ENCODE measurements around the gene ROBO3.

Gene ROBO3

DNA sequence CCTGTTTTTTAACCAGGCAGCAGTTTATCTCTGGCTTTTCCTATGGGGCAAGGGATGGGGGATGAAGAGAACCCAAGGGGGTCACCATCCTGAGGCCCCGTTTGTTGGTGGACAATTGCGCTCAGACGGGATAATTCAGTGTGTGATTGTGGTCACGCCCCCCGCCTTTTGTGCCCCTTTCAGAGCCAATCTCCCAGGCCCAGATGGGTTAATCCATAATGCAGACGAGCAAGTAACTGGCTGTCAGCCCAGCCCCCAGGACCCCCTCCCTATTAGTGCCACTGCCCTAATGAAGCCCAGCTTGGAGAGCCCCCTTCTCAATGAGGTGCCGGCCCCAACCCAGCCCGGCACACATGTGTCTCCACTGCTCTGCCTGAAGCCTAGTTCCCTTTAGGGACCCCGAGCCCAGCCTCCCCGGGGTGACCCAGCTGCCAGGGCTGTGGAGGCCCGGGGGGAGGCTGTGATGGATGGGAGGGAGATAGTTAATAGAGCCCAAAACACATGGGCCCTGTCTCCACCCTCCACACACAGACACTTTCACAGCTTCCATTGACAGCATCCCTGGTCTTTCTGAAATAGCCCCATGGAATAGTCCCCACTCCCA lies 19.1 kb upstream of the ROBO3 start:
- DNase-seq, result no peak

GRCh38 chr11:124859171-124859570 lies 6.1 kb upstream of the ROBO3 start:
- DNase-seq, result no peak

DNA sequence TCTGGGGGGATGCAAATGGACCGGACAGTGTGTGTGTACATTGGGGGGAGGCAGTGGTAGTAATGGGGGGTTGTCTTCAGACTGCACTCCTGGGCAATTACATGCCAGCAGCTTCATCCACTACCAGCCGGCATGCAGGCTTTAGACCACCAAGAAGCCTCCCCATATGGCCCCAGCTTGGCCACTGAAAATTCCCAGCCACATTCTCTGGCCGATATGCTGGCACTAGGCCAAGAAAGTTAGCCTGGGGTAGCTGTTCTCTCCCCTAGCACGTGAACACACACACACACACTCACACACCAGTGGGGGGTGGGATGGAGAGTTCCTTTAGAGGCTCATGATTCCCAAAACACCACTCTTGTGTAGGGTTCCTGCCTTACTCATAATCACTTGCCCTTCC lies 3.6 kb upstream of the ROBO3 start:
- peak; percentile 23 for DNase-seq

- peak; percentile 44 for DNase-seq
Observed at GRCh38 chr11:124863137-124863825, 2.0 kb upstream of the ROBO3 start.

DNA sequence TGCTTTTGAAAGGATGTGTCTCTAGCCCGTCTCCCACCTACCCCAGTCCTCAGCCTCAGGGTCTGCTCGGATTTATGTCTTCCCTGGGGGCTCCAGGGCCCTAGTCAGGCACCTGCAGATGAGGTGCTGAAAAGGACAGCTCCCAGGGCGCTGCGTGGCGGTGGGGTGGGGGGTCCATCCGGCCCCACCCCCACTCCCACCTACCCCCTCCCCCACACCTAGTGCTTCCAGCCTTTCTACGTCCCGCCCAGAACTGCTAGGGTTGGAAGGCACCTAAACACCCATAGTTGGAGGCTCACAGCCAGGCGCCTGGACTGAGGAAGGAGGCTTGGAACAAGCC lies 1.4 kb upstream of the ROBO3 start:
- peak; percentile 46 for DNase-seq

DNA sequence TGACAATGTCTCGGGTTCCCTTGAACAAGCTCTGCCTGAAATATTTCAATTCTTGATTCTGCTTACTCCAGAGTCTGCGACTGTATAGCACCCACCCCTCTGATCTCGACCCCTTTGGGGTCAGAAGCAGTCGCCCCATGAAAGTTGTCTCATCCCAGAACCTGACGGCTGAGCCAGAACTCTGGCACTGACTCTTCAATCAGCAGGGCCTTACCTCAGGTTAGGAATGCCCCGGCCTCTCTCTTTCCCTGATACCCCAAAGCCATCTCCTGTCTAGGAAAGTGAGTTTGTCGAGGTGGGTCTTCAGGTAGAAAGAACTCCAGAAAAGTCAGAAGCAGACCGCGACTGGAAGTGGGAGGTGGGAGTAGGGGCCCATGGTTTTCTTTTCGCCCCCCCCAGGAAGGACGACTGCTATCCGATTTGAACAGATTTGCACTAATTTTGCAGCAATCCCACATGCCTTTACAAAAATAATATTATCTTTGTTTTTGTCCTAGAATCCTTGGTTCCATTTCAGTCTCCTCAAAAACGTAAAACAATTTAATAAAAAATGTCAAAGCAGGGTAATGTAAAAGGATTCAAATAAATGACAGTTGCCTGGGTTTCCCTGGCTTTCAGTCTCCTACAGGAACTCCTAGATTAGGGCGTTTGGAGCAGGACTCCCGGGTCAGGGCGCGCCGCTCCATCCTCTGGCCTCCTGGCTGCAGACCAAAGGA lies 898 bp upstream of the ROBO3 start:
- DNase-seq, result no peak

DNA sequence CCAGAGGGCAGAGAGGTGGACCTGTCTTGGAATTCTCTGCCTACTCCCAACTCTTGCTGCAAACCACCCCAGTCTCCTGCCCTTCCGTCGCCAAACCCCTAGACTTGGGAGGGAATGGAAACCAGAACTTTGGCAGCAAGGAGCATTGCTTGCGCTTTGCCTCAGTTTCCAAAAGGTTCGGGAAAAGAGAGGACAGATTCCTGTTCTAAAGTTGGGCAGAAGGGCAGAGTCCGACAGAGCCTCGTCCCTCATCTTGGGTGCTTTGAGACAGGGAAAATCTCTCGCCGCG lies 396 bp upstream of the ROBO3 start:
- DNase-seq, result peak; percentile 44

DNA sequence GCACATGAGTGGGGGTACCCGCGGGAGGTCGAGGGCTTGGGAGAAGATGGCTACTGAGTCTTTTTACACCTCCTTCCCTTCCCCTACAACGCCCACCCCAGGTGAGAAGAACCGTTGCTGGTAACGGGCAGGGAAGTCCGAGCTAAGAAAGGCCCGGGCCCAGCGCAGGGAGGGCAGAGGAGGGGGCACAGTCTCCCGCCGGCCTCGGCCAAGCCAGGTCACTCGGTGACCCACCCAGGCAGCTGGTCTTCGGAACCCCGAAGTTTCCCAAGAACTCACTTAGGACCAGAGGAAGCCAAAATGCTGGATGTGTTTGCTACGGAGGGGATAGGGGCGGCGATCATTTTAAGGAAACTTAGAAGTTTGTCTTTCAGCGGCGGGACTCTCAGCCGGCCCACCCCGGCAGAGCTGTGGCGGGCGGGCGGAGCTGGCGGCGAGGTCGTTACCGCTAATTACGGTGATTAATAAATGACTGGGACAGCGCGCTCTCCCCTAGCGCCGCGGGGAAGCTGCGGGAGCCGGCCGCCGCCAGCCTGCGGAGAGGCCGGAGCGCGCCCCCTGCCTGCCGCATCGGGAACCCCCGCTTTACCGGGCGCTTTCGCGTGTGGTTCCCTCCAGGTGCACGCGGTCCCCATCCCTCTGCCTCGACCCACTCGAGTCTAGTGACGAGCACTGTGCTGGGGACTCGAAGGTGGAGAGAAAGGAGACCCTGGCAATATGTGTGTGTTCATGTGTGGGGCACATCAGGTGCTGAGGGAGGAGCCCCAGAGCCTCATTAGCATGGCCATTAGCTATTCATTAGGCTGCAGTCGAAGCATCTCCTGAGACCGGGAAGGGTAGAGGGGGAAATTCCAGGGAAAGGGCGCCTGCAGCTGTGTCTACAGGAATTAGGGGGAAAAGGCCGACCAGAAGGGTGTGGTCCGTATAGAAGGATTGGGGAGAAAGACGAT lies 945 bp downstream of the ROBO3 start:
- peak; percentile 81 for DNase-seq

DNA sequence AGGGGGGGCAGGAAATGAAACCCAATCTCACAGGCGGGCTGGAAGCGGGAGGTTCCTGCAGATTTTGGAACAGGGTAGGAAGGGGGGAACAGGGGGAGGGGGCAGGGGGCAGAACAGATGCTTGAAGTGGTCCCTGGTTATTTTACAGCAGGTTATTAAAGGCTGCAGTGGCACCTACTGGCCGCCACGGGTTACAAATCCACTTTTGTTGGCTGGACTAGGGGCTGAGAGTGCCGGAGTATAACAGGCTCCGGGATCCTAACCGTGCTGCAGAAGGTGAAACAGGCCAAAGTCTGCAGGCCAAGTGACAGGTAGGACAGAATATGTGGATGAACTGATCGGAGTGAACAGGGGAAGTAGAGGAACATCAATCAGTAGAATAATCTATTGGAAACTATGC lies 2.5 kb downstream of the ROBO3 start:
- DNase-seq, result no peak

DNA sequence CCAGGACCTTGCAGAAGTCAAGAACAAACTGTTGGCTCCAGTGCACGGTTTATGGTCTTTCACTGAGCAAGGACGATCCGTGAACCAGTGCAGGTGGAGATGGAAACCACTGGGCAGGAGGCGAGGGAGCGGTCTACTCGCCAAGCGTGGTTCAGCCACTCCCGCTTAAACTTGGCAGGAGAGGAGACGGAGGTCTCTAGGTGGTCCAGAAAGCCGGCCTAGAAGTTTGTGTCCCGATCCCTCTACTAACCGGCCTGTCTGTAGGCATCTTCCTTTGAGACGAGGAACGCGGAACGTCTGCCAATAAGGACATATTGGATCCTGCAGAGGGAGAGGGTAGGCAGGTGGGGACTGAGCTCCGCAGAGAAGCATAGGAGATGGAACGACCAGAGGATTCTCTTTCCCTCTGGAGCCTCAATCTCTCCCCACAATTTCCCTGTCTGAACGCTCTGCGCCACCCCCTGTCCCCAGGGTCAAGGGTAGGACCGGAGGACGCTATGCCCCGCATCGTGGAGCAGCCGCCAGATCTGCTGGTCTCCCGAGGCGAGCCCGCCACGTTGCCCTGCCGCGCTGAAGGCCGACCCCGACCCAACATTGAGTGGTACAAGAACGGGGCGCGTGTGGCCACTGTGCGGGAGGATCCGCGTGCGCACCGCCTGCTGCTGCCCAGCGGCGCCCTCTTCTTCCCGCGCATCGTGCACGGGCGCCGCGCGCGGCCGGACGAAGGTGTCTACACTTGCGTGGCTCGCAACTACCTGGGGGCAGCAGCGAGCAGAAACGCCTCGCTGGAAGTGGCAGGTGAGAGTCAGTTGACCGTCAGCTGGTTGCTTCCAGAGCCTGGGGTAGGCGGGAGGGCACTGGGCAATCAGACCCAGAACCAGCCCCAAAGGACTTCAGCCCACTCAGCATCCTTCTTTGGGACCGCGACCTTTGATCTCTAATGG lies 3.4 kb downstream of the ROBO3 start:
- DNase-seq, result peak; percentile 55

- peak; percentile 51 for DNase-seq
Observed at GRCh38 chr11:124869331-124869730, 4.1 kb downstream of the ROBO3 start.

- DNase-seq, result no peak
Observed at GRCh38 chr11:124869856-124870387, 4.7 kb downstream of the ROBO3 start.

GRCh38 chr11:124870430-124870829 lies 5.2 kb downstream of the ROBO3 start:
- DNase-seq, result peak; percentile 42

DNA sequence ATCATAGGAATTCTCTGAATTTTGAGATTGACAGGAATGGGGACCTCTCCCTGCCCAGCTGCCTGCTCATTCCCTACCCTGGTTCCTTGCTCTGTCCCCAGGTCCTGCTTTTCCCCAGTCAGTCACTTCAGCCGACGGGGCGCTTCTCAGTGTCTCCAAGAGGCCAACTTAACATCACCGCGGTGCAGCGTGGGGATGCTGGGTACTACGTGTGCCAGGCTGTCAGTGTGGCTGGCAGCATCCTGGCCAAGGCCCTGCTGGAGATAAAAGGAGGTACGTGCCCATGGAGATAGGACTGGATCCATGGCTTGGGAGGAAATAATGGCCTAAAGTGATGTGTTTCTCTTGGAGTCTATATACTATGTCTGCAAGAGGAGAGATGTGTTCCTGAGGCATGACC lies 7.0 kb downstream of the ROBO3 start:
- no peak for DNase-seq

DNA sequence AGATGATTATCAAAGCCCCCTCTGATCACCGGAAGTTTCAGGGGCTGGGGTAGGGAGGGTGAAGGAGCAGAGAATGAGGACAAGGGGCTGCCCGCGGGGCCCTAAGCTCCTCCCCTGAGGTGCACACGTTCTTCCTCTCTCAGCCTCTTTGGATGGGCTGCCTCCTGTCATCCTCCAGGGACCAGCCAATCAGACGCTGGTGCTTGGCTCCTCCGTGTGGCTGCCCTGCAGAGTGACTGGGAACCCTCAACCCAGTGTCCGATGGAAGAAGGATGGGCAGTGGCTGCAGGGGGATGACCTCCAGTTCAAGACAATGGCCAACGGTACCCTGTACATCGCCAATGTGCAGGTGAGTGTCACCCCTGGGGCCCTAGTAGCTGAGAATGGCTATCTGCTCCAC lies 7.5 kb downstream of the ROBO3 start:
- DNase-seq, result no peak

GRCh38 chr11:124873951-124874350 lies 8.7 kb downstream of the ROBO3 start:
- peak; percentile 34 for DNase-seq

GRCh38 chr11:124874571-124875255 lies 9.5 kb downstream of the ROBO3 start:
- peak; percentile 44 for DNase-seq

- DNase-seq, result no peak
Observed at GRCh38 chr11:124875401-124875800, 10.2 kb downstream of the ROBO3 start.

DNA sequence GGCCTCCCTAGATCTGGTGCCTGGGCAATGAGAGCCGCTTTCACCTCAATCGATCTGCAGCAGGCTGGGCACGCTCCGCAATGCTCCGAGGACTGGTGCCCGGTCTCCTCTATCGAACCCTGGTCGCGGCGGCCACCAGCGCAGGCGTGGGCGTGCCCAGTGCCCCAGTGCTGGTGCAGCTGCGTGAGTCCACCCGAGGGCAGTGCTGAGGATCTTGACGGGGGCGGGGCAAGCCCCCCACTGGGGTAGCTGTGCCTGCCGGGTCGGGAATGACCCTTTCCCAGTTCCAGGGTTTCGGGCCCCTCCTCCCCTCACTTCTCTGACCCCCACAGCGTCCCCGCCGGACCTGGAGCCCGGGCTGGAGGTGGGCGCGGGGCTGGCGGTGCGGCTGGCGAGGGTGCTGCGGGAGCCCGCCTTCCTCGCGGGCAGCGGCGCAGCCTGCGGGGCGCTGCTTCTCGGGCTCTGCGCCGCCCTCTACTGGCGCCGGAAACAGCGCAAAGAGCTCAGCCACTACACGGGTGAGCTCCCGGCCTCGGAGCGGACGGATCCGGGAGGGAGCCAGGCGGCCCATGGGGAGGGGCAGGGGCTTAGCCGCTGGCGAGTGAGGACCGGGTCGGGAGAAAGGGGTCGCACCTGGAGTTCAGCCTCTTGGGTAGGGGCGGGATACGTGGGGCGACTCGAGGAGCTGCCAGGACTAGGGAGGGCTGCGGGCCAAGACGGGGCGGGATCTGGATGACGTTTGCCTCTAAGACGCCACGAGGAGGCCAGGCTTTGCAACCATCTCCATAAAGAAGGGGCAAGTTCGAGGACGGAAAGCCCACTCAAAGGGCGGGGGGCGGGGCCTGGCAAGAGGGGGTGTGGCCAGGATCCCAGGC lies 10.9 kb downstream of the ROBO3 start:
- peak; percentile 89 for DNase-seq

All from activated CD8-positive, alpha-beta memory T cell treated with anti-CD3 and anti-CD28 coated beads, Interleukin-2, amount 50 U/mL, for 48 hours (primary cell).